Erythroblast (primary cell): ENCODE measurements around the gene PGM1.

ENCODE experiments used
- GATA1 ChIP-seq: IDR thresholded peaks from 2 replicates; pipeline ENCODE4 v1.6.1; 2011; ENCODE audit warnings: low read depth, mild to moderate bottlenecking, control low read depth, low read length, moderate library complexity
- POLR2A ChIP-seq: IDR thresholded peaks from 2 replicates; pipeline ENCODE4 v1.6.1; 2011; ENCODE audit warnings: mild to moderate bottlenecking, low read length

DNA sequence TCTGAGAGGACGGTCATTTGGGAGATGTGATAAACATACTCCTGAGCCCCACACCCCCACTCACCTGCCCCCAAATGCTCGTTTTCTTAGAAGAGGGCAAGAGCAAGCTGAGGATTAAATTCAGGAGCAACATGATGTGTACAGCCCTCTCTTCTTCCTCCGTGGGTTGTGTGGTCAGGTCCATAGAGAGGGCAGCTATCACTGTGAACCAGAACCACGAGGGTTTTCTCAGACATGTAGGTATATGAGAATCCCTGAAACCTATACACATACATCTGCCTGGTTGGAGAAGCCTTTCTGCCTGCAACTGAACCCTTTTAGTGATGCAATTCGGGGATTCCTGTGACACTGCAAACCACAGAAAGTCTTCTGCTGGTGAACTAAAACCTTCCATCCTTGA is 38.9 kb downstream of the PGM1 start:
- TF ChIP-seq POLR2A (no peak), GATA1 (no peak)
